Erythroblast (primary cell): ENCODE results near the gene PEAR1.

Experiments
- GATA1 ChIP-seq: IDR thresholded peaks from 2 replicates; pipeline ENCODE4 v1.6.1; 2011; ENCODE audit warnings: low read depth, mild to moderate bottlenecking, control low read depth, low read length, moderate library complexity
- POLR2A ChIP-seq: IDR thresholded peaks from 2 replicates; pipeline ENCODE4 v1.6.1; 2011; ENCODE audit warnings: mild to moderate bottlenecking, low read length

DNA sequence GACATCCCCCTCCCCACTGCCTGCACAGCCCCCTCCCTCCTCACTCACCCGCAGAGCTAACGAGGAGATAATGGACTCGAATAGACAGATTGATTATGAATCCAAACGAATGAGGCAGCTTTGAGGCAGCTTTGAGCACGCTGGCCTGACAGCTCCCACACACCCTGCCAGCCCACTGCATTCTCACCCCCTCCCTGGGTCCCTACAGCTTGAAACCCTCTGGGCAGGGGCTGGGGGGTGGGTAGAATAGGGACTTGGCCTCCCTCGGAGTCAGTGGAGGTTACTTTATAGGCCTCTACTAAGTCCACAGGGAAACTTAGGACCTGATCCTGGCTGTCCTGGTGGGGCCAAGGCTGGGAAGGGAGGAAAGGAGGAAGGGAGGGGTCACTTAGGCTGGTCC lies 30.9 kb upstream of the PEAR1 start:
- TF ChIP-seq POLR2A (no peak), GATA1 (no peak)
